ENCODE results near the gene TLE3. TPM values are rescaled to one million over a fixed set of nuclear protein-coding genes. Genes with fewer than 3 reads are reported as not detected.

TLE3 gene
- total RNA-seq, 1 donor from 2014 or later, result 28.8 TPM

GRCh38 chr15:70056091-70056680 lies 41.5 kb downstream of the TLE3 start:
- no peaks in the 10 kb centered on the region for H3K4me1 Mint-ChIP-seq (ENCODE audit: unreplicated experiment)

GRCh38 chr15:70055601-70056051 lies 42.1 kb downstream of the TLE3 start:
- no peak for TF ChIP-seq CTCF (IDR thresholded peaks at IDR 0.05)
- Mint-ChIP-seq H3K27ac (ENCODE audit: unreplicated experiment) (no peak overlapping the region), H3K36me3 (ENCODE audit: unreplicated experiment) (peaks cover 52% of the 10 kb centered on the region), H3K27me3 (ENCODE audit: unreplicated experiment) (no peaks in the 10 kb centered on the region), H3K9me3 (ENCODE audit: unreplicated experiment) (no peaks in the 10 kb centered on the region), H3K4me3 (ENCODE audit: unreplicated experiment) (no peak overlapping the region), H3K4me1 (ENCODE audit: unreplicated experiment) (no peaks in the 10 kb centered on the region)
- no peak for DNase-seq (ENCODE audit: extremely low spot score, unreplicated experiment)

More at GRCh38 chr15:70056091-70056680, 41.5 kb downstream of the TLE3 start:
- H3K9me3 Mint-ChIP-seq (ENCODE audit: unreplicated experiment), result no peaks in the 10 kb centered on the region
- TF ChIP-seq CTCF (IDR thresholded peaks at IDR 0.05), result no peak
- H3K27me3 Mint-ChIP-seq (ENCODE audit: unreplicated experiment), result no peaks in the 10 kb centered on the region
- no peak for DNase-seq (ENCODE audit: extremely low spot score, unreplicated experiment)
- peaks cover 50% of the 10 kb centered on the region for H3K36me3 Mint-ChIP-seq (ENCODE audit: unreplicated experiment)
- H3K27ac Mint-ChIP-seq (ENCODE audit: unreplicated experiment), result no peak overlapping the region
- no peak overlapping the region for H3K4me3 Mint-ChIP-seq (ENCODE audit: unreplicated experiment)

- H3K9me3 Mint-ChIP-seq (ENCODE audit: unreplicated experiment), result no peaks in the 10 kb centered on the region
- H3K4me1 Mint-ChIP-seq (ENCODE audit: unreplicated experiment), result no peaks in the 10 kb centered on the region
- H3K36me3 Mint-ChIP-seq (ENCODE audit: unreplicated experiment), result peaks cover 52% of the 10 kb centered on the region
- no peak for DNase-seq (ENCODE audit: extremely low spot score, unreplicated experiment)
- TF ChIP-seq CTCF (IDR thresholded peaks at IDR 0.05), result no peak
- no peak overlapping the region for H3K4me3 Mint-ChIP-seq (ENCODE audit: unreplicated experiment)
- no peaks in the 10 kb centered on the region for H3K27me3 Mint-ChIP-seq (ENCODE audit: unreplicated experiment)
- H3K27ac Mint-ChIP-seq (ENCODE audit: unreplicated experiment), result no peak overlapping the region
Measured at GRCh38 chr15:70054884-70055387, 42.8 kb downstream of the TLE3 start.

- Mint-ChIP-seq H3K27me3 (ENCODE audit: unreplicated experiment) (no peaks in the 10 kb centered on the region), H3K4me3 (ENCODE audit: unreplicated experiment) (no peak overlapping the region), H3K27ac (ENCODE audit: unreplicated experiment) (no peak overlapping the region), H3K9me3 (ENCODE audit: unreplicated experiment) (no peaks in the 10 kb centered on the region), H3K4me1 (ENCODE audit: unreplicated experiment) (no peaks in the 10 kb centered on the region), H3K36me3 (ENCODE audit: unreplicated experiment) (peaks cover 50% of the 10 kb centered on the region)
- TF ChIP-seq CTCF (IDR thresholded peaks at IDR 0.05), result no peak
- DNase-seq (ENCODE audit: extremely low spot score, unreplicated experiment), result no peak
Measured at GRCh38 chr15:70054366-70054765, 43.4 kb downstream of the TLE3 start.

- Mint-ChIP-seq H3K4me1 (ENCODE audit: unreplicated experiment) (no peaks in the 10 kb centered on the region), H3K27ac (ENCODE audit: unreplicated experiment) (no peak overlapping the region), H3K9me3 (ENCODE audit: unreplicated experiment) (no peaks in the 10 kb centered on the region), H3K27me3 (ENCODE audit: unreplicated experiment) (no peaks in the 10 kb centered on the region), H3K4me3 (ENCODE audit: unreplicated experiment) (no peak overlapping the region), H3K36me3 (ENCODE audit: unreplicated experiment) (peaks cover 50% of the 10 kb centered on the region)
- no peak for TF ChIP-seq CTCF (IDR thresholded peaks at IDR 0.05)
- no peak for DNase-seq (ENCODE audit: extremely low spot score, unreplicated experiment)
Measured at GRCh38 chr15:70053716-70054229, 43.9 kb downstream of the TLE3 start.

All from osteocyte (in vitro differentiated cells).